Adipocyte (in vitro differentiated cells): Measurements from ENCODE around the gene SERPINB10.

Source experiments
- DNase-seq: peaks from one replicate; pipeline ENCODE4 v3.0.0-alpha.2; 2015; ENCODE audit warnings: low read depth
- H3K27me3 ChIP-seq: replicated peaks from 2 replicates; pipeline ENCODE4 v1.7.0; 2013; ENCODE audit warnings: mild to moderate bottlenecking, low read length, moderate library complexity; ENCODE audit not compliant: control insufficient read depth, insufficient read depth
- H3K36me3 ChIP-seq: 2 replicates; pipeline ENCODE4 v1.7.0; 2013; ENCODE audit warnings: low read length, mild to moderate bottlenecking, moderate library complexity; ENCODE audit not compliant: control insufficient read depth, insufficient read depth, severe bottlenecking
- H3K4me1 ChIP-seq: 2 replicates; pipeline ENCODE4 v1.7.0; 2013; ENCODE audit warnings: mild to moderate bottlenecking, low read length, moderate library complexity; ENCODE audit not compliant: control insufficient read depth, insufficient read depth
- H3K4me3 ChIP-seq: 2 replicates; pipeline ENCODE4 v1.7.0; 2013; ENCODE audit warnings: mild to moderate bottlenecking, low read length, moderate library complexity
- H3K9ac ChIP-seq: 2 replicates; pipeline ENCODE4 v1.7.0; 2013; ENCODE audit warnings: mild to moderate bottlenecking, low read length, moderate library complexity
- H3K9me3 ChIP-seq: 2 replicates; pipeline ENCODE4 v1.7.0; 2013; ENCODE audit warnings: mild to moderate bottlenecking, low read length, moderate library complexity; ENCODE audit not compliant: control insufficient read depth

The SERPINB10 gene

DNA sequence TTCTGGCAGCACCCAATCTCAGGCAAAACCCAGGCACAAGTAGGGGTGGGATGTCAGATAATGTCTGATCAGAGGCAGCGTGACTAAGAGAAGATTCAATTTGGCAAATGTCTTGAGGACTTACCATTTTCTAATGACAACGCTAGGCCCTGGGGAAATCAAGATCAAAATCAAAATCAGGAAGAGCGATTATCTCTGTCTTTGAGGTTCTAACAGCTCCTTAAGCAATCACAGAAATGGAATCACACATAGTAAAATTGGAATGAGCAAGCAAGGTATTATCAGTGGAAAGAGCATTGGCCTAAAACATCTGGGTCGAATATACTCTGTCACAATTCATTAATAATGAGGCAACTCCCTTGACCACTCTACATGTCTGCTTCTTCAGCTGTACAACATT, 28.8 kb upstream of the SERPINB10 start:
- Histone ChIP-seq H3K4me3 (peak overlapping the region; percentile 31), H3K4me1 (peaks cover 48% of the 10 kb centered on the region), H3K9ac (no peak overlapping the region), H3K9me3 (no peaks in the 10 kb centered on the region), H3K36me3 (no peaks in the 10 kb centered on the region), H3K27me3 (no peaks in the 10 kb centered on the region)
- DNase-seq: no peak

DNA sequence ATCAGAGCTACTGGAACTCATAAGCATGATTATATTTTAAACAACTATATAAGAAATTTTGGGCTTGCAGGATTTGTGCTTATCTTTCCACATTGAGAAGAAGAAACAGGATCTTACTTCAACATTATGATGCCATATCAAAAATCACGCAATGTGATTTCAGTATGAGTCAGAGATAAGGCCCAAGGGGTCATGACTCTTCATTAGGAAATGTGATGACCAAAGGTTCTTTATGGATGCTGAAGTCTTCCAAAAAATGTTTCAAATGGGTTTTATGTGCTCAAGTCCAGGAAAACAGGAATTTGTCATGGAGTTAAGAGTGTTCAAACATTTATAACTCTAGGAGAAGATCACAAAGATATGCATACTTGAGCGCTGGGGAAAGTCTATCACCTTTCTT, 28.0 kb upstream of the SERPINB10 start:
- peaks cover 48% of the 10 kb centered on the region for H3K4me1 ChIP-seq
- H3K27me3 ChIP-seq: no peaks in the 10 kb centered on the region
- no peaks in the 10 kb centered on the region for H3K36me3 ChIP-seq
- no peak overlapping the region for H3K9ac ChIP-seq
- DNase-seq: no peak
- no peaks in the 10 kb centered on the region for H3K9me3 ChIP-seq
- no peak overlapping the region for H3K4me3 ChIP-seq

GRCh38 chr18:63881851-63882250, 25.9 kb upstream of the SERPINB10 start:
- Histone ChIP-seq H3K4me3 (no peak overlapping the region), H3K4me1 (peaks cover 53% of the 10 kb centered on the region), H3K9me3 (no peaks in the 10 kb centered on the region), H3K36me3 (no peaks in the 10 kb centered on the region), H3K27me3 (no peaks in the 10 kb centered on the region), H3K9ac (no peak overlapping the region)
- DNase-seq: peak; percentile 19

DNA sequence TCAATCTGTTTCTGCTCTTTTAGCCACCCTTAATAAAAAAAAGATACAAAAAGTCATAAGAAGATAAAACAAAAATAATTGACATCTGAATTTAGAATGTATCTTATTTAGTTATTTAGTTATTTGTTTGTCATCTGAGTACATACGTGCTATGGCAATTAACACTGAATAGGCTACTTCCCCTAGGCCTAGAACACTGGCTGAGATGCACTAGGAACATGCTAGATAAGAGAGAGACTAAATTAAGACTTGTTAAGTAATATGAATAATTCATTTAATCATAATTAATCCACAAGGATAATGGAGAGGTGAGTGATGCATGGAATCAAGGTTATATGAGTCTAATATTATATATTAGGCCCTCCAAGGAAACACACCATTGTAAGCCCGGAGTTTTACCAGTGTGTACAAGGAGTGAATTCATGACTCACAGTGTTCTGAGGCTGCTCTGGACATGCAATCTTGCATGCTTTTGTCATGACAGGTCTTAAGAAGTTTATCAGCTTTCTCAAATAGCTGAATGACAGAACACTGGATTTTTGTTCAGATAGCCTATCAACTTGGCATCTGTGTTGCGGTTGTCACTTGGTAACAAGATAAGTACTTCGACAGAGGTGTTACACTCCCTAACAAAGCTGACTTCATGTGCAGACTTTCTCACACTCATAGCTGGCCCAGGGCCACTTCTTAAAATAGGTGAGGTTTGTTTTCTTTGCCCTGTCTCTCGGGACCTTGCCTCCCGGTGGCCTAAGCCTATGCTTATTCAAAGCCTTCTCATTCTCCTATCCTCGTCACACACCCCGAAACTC, 25.2 kb upstream of the SERPINB10 start:
- H3K4me1 ChIP-seq: peaks cover 60% of the 10 kb centered on the region
- no peaks in the 10 kb centered on the region for H3K27me3 ChIP-seq
- DNase-seq: peak; percentile 84
- no peaks in the 10 kb centered on the region for H3K36me3 ChIP-seq
- no peak overlapping the region for H3K9ac ChIP-seq
- H3K4me3 ChIP-seq: no peak overlapping the region
- no peaks in the 10 kb centered on the region for H3K9me3 ChIP-seq

DNA sequence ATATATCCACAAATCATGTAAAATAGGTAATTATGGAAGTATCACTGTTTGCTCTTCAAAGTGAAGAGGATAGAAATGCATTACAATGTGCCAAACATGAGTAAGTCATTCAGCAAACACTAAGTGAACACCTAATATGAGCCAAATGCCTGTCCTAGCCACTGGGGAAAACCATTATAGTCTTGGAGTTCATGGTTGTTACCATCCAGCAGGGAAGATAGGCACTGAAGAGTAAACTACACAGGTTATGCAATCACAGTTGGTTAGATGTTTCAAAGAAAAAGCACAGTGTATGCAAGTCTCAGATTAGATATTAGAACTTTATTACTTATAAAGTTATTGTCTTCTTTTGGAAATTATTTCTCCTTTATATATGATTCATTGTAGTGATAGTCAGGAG, 24.1 kb upstream of the SERPINB10 start:
- H3K4me1 ChIP-seq: peaks cover 62% of the 10 kb centered on the region
- H3K9me3 ChIP-seq: no peaks in the 10 kb centered on the region
- no peaks in the 10 kb centered on the region for H3K27me3 ChIP-seq
- no peak overlapping the region for H3K4me3 ChIP-seq
- no peak overlapping the region for H3K9ac ChIP-seq
- DNase-seq: peak; percentile 9
- H3K36me3 ChIP-seq: no peaks in the 10 kb centered on the region

- peak within 1 kb of the TSS; percentile 54 for H3K4me3 ChIP-seq
- no peak for DNase-seq
- H3K4me1 ChIP-seq: peaks cover 46% of the 10 kb centered on the region
- H3K9me3 ChIP-seq: no peaks in the 10 kb centered on the region
- H3K27me3 ChIP-seq: no peaks in the 10 kb centered on the region
- no peak within 1 kb of the TSS for H3K9ac ChIP-seq
- H3K36me3 ChIP-seq: no peaks in the 10 kb centered on the region
These were observed 20.3 kb upstream of the SERPINB10 start, which contains the start of gene SERPINB2 for GRCh38 chr18:63887424-63887823. Gene SERPINB2 (plus strand): TSS chr18:63887705. CDS start chr18:63891445, 3,740 bp downstream.

- Histone ChIP-seq H3K4me3 (peak overlapping the region; percentile 54), H3K27me3 (no peaks in the 10 kb centered on the region), H3K4me1 (peaks cover 39% of the 10 kb centered on the region), H3K9me3 (no peaks in the 10 kb centered on the region), H3K9ac (no peak overlapping the region), H3K36me3 (no peaks in the 10 kb centered on the region)
- no peak for DNase-seq
These were observed 19.1 kb upstream of the SERPINB10 start for GRCh38 chr18:63888470-63889190.

DNA sequence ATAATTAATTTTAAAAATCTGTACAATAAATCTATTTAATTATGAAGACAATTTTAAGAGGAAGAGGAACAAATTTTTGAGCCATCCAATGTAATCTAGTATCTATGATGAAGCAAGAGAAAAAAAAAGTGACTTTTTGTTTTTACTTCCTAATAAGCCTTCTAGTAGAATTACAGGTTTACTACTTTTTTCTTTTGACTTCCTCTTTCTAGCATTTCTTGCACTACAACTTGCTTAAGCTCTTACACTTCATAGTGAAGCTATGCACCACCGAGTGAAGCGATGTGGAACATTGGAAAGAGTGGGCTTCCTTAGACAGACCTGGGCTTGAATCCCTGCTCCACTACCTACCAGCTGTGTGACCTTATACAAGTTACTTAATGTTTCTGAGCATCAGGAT, 18.1 kb upstream of the SERPINB10 start:
- Histone ChIP-seq H3K36me3 (no peaks in the 10 kb centered on the region), H3K9ac (no peak overlapping the region), H3K4me3 (no peak overlapping the region), H3K9me3 (no peaks in the 10 kb centered on the region), H3K27me3 (no peaks in the 10 kb centered on the region), H3K4me1 (peaks cover 38% of the 10 kb centered on the region)
- no peak for DNase-seq

DNA sequence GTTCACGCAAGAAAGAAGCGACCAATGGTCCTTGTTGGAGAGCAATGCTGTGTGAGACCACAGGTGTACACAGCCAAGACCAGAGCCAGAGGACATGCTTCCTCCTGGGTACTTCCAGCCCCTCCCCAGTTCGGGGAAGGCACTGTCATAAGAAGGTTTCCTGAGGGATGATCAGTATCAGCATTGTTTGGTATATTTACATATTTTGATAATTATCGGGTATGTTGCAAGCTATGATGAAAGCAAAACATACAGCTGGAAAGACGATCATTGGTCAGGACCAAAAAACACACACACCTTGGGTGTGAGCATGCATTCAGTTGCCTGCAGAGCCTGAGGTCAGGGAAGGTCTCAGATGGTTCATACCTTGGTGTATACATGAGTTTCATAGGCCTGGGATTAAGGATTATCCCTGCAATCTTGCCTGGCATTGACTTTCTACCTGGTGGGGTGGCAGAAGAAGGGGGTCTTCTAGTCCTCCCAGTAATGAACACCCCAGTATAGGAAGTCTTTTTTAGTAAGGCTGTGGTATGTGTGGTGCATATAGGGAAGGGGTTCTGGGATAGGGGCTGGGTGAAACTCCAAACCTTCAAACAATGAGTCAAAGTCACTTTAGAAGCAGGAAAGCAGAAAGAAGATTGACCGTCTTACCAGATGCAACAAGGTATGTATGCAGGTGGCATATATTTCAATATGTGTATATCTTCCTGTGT, 17.4 kb upstream of the SERPINB10 start:
- Histone ChIP-seq H3K27me3 (no peaks in the 10 kb centered on the region), H3K4me3 (no peak overlapping the region), H3K9me3 (no peaks in the 10 kb centered on the region), H3K9ac (no peak overlapping the region), H3K4me1 (peaks cover 34% of the 10 kb centered on the region), H3K36me3 (no peaks in the 10 kb centered on the region)
- DNase-seq: no peak

- no peaks in the 10 kb centered on the region for H3K36me3 ChIP-seq
- peaks cover 33% of the 10 kb centered on the region for H3K4me1 ChIP-seq
- no peak overlapping the region for H3K9ac ChIP-seq
- no peak overlapping the region for H3K4me3 ChIP-seq
- peak; percentile 40 for DNase-seq
- H3K9me3 ChIP-seq: no peaks in the 10 kb centered on the region
- no peaks in the 10 kb centered on the region for H3K27me3 ChIP-seq
These were observed 16.8 kb upstream of the SERPINB10 start for GRCh38 chr18:63890950-63891304.

DNA sequence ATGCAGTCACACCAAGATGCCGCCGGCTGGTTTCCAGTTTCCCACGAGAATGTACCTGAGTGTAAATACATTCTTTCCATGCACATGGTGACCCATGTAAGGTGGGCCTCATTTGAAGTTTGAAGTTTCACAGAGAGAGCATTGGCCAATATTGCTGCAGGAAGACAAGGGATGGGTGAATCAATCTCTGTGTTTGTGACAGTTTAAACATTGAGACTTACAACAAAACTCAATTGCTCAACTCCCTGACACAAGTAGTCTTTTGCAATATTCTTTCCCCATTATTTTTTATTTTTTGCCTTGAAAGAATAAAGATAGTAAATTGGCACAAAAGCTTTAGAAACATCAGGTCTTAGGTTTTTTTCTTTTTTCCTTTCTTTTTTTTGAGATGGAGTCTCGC, 15.2 kb upstream of the SERPINB10 start:
- H3K27me3 ChIP-seq: no peaks in the 10 kb centered on the region
- peak; percentile 27 for DNase-seq

More for the DNA sequence above, 15.2 kb upstream of the SERPINB10 start:
- no peak overlapping the region for H3K9ac ChIP-seq
- no peak overlapping the region for H3K4me3 ChIP-seq
- H3K4me1 ChIP-seq: peaks cover 35% of the 10 kb centered on the region
- H3K36me3 ChIP-seq: no peaks in the 10 kb centered on the region
- H3K9me3 ChIP-seq: no peaks in the 10 kb centered on the region
